ENCODE data around the gene RB1.

The RB1 gene

DNA sequence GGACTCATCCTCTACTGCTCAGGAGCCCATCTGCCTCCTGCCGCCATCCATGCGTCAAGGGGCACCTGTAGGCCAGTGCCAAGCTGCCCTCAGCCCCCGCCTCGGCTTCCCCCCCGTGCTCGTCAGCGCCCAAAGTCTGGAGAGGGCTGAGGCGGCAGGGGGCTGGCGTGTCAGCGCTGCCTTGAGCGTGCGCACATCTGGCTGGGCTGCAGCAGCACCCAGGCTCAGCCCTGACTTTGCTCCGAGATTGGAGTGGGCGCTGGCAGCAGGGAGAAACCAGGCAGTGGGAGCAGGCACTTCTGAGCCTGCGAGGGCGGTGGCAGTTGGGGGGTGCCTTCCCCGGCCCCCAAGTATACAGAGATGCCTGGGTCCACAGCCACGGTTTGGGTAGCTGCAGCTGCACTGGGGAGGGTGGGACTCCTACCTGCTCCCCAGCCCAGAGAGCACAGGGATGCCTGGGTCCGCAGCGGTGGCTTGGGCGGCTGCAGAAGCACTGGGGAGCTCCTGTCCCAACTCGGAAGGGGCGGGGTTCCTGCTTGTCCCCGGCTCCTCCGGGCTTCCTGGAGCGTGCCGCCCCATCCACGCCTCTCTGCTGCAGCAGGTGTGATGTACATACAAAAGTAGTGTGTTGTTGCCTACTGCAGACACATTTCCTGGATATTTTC lies 154.2 kb downstream of the RB1 start:
- DNase-seq = no peak

DNA sequence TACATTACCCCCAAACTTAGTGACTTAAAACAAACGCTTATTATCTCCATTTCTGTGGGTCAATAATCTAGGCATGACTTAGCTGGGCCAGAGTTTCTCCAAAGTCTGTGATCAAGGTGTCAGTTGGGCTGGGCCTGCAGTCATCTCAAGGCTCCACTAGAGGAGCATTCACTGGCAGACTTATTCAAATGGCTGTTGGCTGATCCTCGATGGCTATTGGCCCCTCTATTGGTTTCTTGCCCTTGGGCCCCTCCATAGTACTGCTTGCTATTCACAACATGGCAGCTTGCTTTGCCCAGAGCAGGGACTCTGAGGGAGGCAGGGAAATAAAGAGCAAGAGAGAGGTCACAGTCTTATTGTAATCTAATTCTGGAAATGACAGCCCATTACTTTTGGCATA lies 171.7 kb downstream of the RB1 start:
- DNase-seq = no peak

DNA sequence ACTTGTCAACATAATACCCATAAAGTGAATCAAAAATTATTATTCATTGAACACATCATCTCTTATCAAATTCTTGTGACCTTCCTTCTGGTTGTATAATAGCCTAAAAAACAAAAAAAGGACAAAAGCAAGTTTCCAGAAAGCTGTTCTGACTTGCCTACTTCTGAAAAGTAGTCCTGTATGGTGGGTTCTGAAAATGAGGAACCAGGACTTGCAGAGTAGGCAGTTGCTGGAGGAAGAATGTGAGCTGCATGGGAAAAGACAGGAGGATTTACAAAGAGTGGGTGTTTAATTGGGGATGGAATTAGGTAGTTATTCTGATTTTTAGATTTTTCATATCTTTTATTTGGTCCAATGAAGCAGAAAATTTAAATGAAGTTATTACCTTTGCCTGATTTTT lies 172.7 kb downstream of the RB1 start:
- no peak for DNase-seq

GRCh38 chr13:48476686-48477085 lies 173.1 kb downstream of the RB1 start:
- no peak for DNase-seq

- DNase-seq = no peak
Measured at GRCh38 chr13:48477191-48477855, 173.8 kb downstream of the RB1 start.

- DNase-seq = no peak
Measured at GRCh38 chr13:48478391-48478790, 174.8 kb downstream of the RB1 start.

DNA sequence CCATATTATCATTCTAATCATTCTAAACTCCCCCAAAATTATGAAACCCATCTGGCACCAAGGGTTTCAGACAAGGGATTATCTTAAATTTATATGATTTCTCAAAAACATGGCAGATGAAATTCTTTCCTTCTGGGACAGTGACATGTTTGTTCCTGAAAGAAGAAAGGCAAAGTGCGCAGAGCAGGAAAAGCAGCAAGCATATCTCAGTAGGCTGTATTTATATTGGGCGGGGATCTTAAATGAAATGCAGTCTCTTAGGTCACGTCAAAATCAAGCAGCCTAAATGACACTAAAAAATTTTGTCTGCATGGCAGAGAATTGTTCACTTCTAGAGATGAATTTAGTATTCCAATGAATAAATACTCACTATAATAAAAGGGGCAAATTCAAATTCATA lies 180.0 kb downstream of the RB1 start:
- DNase-seq = no peak

GRCh38 chr13:48485432-48485831 lies 181.9 kb downstream of the RB1 start:
- DNase-seq = no peak

- no peak for DNase-seq
Measured at GRCh38 chr13:48486362-48486761, 182.8 kb downstream of the RB1 start.

DNA sequence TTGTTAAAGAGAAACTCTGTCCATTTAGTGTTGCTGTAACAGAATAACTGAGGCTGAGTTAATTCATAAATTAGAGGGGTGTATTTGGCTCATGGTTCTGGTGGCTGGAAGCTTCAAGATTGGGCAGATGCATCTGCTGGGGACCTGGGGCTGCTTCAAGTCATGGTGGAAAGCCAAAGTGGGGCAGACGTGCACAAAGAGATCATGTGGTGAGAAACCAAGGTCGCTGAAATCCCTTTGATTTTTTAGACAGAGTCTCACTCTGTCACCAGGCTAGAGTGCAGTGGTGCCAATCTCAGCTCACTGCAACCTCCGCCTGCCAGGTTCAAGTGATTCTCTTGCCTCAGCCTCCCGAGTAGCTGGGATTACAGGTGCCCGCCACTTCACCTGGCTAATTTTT lies 183.3 kb downstream of the RB1 start:
- DNase-seq = no peak

GRCh38 chr13:48487968-48488367 lies 184.4 kb downstream of the RB1 start:
- DNase-seq = no peak

DNA sequence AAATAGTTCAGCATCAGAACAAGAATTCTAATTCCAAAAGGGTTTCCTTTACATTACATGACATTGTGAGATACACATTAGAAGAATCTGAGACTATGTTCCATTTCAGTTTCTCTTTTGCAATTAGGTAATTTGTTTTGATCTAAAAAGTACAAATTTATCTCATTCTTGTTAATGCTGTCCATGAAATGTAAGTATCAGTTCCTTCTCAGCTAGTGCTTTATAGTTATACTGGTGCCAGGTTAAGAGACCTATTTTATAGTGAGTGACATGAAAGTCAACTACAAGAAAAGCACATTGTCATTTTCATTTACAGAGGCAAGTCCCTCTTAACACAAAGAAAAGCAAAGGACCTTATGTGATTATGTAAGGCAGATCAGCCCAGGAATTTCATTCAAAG lies 185.4 kb downstream of the RB1 start:
- no peak for DNase-seq

DNA sequence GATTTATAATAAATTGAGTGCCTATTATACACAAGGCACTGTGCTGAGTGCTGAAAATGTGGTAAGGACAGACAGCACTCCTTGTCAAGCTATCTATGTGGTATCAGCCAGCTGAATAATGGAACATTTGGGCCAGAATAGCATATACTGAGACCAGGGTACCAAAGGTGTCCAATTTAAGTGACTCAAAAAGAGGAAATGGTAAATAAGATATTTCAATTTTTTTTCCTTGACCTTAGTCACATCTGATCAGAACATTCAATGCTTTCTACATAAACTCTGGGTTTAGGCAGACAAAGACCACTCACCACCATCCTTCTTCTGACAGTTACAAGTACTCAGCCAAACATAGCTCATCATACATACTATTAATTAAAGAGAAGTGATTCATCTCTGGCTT lies 186.1 kb downstream of the RB1 start:
- DNase-seq = no peak

GRCh38 chr13:48490241-48490640 lies 186.7 kb downstream of the RB1 start:
- DNase-seq = no peak

GRCh38 chr13:48491423-48492095 lies 188.0 kb downstream of the RB1 start:
- DNase-seq = no peak

- no peak for DNase-seq
Measured at GRCh38 chr13:48492096-48492440, 188.5 kb downstream of the RB1 start.

DNA sequence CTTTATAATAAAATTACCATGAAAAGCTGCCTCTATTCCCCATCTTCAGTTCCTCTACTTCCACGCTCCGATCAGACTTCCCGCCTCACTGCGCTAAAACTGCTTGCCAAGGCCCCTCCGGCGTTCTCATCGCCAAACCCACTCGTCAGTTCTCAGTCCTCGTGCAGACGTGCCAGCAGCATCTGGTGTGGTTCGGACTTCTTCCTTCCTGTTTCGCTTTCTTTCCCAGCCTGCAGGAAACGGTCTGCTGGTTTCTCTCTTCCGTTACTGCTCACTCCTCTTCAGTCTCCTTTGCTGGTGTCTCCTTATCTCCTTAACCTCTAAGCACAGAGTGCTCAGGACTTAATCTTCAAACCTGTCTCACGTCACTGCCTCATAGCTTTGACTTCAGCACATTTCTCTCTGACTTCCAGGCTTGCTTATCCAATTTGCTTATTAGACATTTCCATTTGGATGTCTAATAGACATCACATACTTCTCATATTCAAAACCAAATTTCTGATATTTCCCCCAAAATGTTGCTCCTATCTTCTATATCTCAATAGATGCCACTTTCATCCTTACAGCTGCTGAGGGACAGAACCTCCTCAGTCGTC lies 189.0 kb downstream of the RB1 start:
- peak; percentile 81 for DNase-seq

GRCh38 chr13:48493066-48493765 lies 189.7 kb downstream of the RB1 start:
- DNase-seq = no peak

- DNase-seq = no peak
Measured at GRCh38 chr13:48493851-48494250, 190.3 kb downstream of the RB1 start.

GRCh38 chr13:48494874-48495273 lies 191.3 kb downstream of the RB1 start:
- DNase-seq = no peak

GRCh38 chr13:48496271-48497161 lies 193.0 kb downstream of the RB1 start:
- DNase-seq = no peak

GRCh38 chr13:48497669-48498068 lies 194.1 kb downstream of the RB1 start:
- no peak for DNase-seq
